Loucy (cell line): Measurements from ENCODE around the gene PPARA.

Experiments
- CTCF ChIP-seq: fragments of 200-600 bp; sonication (generic); conservative IDR thresholded peaks from 2 replicates; pipeline ENCODE4 v1.5.1; 2014; ENCODE audit warnings: mild to moderate bottlenecking, antibody characterized with exemption, low read length
- EZH2phosphoT487 ChIP-seq: fragments of 200-600 bp; IDR thresholded peaks from 2 replicates; pipeline ENCODE4 v1.6.1; 2018; ENCODE audit warnings: antibody characterized with exemption, mild to moderate bottlenecking, moderate library complexity, borderline replicate concordance

GRCh38 chr22:46110215-46110614, 40.1 kb upstream of the PPARA start:
- TF ChIP-seq CTCF, result no peak
- TF ChIP-seq EZH2phosphoT487, result no peak
